ENCODE results near the gene OR13A1. TPM values are rescaled to one million over a fixed set of nuclear protein-coding genes. Genes with fewer than 3 reads are reported as not detected.
"Not testable (repeated sequence)": the region's sequence is repeated elsewhere in the genome, so short reads cannot be mapped to it uniquely, and the experiment has no call there.

The OR13A1 gene
- total RNA-seq, 1 donor from 2014 or later: not detected

- H3K9me3 Mint-ChIP-seq; DNase-seq (ENCODE audit: low spot score); intact Hi-C loops (cut with micrococcal nuclease); H3K4me3 Mint-ChIP-seq; H3K27ac Mint-ChIP-seq; H3K4me1 Mint-ChIP-seq (ENCODE audit: low read depth); H3K36me3 Mint-ChIP-seq (ENCODE audit: low read depth): not testable (repeated sequence)
- peaks cover 27% of the 10 kb centered on the region for H3K27me3 Mint-ChIP-seq (ENCODE audit: insufficient read depth)
Observed at GRCh38 chr10:45276146-45276545, 39.3 kb downstream of the OR13A1 start.

GRCh38 chr10:45274364-45274763, 41.0 kb downstream of the OR13A1 start:
- Mint-ChIP-seq H3K36me3 (ENCODE audit: low read depth) (no peaks in the 10 kb centered on the region), H3K27ac (no peak overlapping the region)

GRCh38 chr10:45267777-45268176, 47.6 kb downstream of the OR13A1 start:
- DNase-seq (ENCODE audit: low spot score); H3K4me3 Mint-ChIP-seq; H3K27ac Mint-ChIP-seq; H3K9me3 Mint-ChIP-seq; H3K4me1 Mint-ChIP-seq (ENCODE audit: low read depth); H3K36me3 Mint-ChIP-seq (ENCODE audit: low read depth); intact Hi-C loops (cut with micrococcal nuclease): not testable (repeated sequence)
- H3K27me3 Mint-ChIP-seq (ENCODE audit: insufficient read depth): peaks cover 30% of the 10 kb centered on the region

More at GRCh38 chr10:45274364-45274763, 41.0 kb downstream of the OR13A1 start:
- Mint-ChIP-seq H3K4me1 (ENCODE audit: low read depth) (no peaks in the 10 kb centered on the region), H3K4me3 (no peak overlapping the region), H3K27me3 (ENCODE audit: insufficient read depth) (peaks cover 27% of the 10 kb centered on the region), H3K9me3 (no peaks in the 10 kb centered on the region)
- intact Hi-C loops (cut with micrococcal nuclease): no loop called here
- no peak for DNase-seq (ENCODE audit: low spot score)

GRCh38 chr10:45265996-45266395, 49.4 kb downstream of the OR13A1 start:
- Mint-ChIP-seq H3K9me3 (no peaks in the 10 kb centered on the region), H3K27ac (no peak overlapping the region), H3K36me3 (ENCODE audit: low read depth) (no peaks in the 10 kb centered on the region), H3K4me1 (ENCODE audit: low read depth) (no peaks in the 10 kb centered on the region), H3K4me3 (no peak overlapping the region), H3K27me3 (ENCODE audit: insufficient read depth) (peaks cover 32% of the 10 kb centered on the region)
- intact Hi-C loops (cut with micrococcal nuclease): no loop called here
- no peak for DNase-seq (ENCODE audit: low spot score)

- no peak for DNase-seq (ENCODE audit: low spot score)
- Mint-ChIP-seq H3K9me3 (no peaks in the 10 kb centered on the region), H3K36me3 (ENCODE audit: low read depth) (no peaks in the 10 kb centered on the region), H3K27ac (no peak overlapping the region), H3K4me1 (ENCODE audit: low read depth) (no peaks in the 10 kb centered on the region), H3K4me3 (no peak overlapping the region), H3K27me3 (ENCODE audit: insufficient read depth) (peaks cover 27% of the 10 kb centered on the region)
- intact Hi-C loops (cut with micrococcal nuclease): no loop called here
Observed at GRCh38 chr10:45261946-45262345, 53.5 kb downstream of the OR13A1 start.

- Mint-ChIP-seq H3K36me3 (ENCODE audit: low read depth) (no peaks in the 10 kb centered on the region), H3K27ac (no peak overlapping the region), H3K27me3 (ENCODE audit: insufficient read depth) (peaks cover 25% of the 10 kb centered on the region), H3K4me1 (ENCODE audit: low read depth) (no peaks in the 10 kb centered on the region), H3K9me3 (no peaks in the 10 kb centered on the region), H3K4me3 (no peak overlapping the region)
- no peak for DNase-seq (ENCODE audit: low spot score)
- intact Hi-C loops (cut with micrococcal nuclease): no loop called here
Observed at GRCh38 chr10:45261243-45261775, 54.1 kb downstream of the OR13A1 start.

- peaks cover 25% of the 10 kb centered on the region for H3K27me3 Mint-ChIP-seq (ENCODE audit: insufficient read depth)
- H3K27ac Mint-ChIP-seq; H3K36me3 Mint-ChIP-seq (ENCODE audit: low read depth); H3K4me1 Mint-ChIP-seq (ENCODE audit: low read depth); DNase-seq (ENCODE audit: low spot score); intact Hi-C loops (cut with micrococcal nuclease); H3K9me3 Mint-ChIP-seq; H3K4me3 Mint-ChIP-seq: not testable (repeated sequence)
Observed at GRCh38 chr10:45260635-45261034, 54.8 kb downstream of the OR13A1 start.

GRCh38 chr10:45259786-45260495, 55.5 kb downstream of the OR13A1 start:
- H3K9me3 Mint-ChIP-seq; H3K36me3 Mint-ChIP-seq (ENCODE audit: low read depth); H3K27ac Mint-ChIP-seq; H3K4me1 Mint-ChIP-seq (ENCODE audit: low read depth); H3K4me3 Mint-ChIP-seq; DNase-seq (ENCODE audit: low spot score); intact Hi-C loops (cut with micrococcal nuclease): not testable (repeated sequence)
- peaks cover 25% of the 10 kb centered on the region for H3K27me3 Mint-ChIP-seq (ENCODE audit: insufficient read depth)

GRCh38 chr10:45257600-45257999, 57.8 kb downstream of the OR13A1 start:
- Mint-ChIP-seq H3K9me3 (no peaks in the 10 kb centered on the region), H3K27me3 (ENCODE audit: insufficient read depth) (peaks cover 19% of the 10 kb centered on the region), H3K27ac (no peak overlapping the region), H3K4me1 (ENCODE audit: low read depth) (peaks cover 15% of the 10 kb centered on the region), H3K36me3 (ENCODE audit: low read depth) (no peaks in the 10 kb centered on the region), H3K4me3 (no peak overlapping the region)
- intact Hi-C loops (cut with micrococcal nuclease): no loop called here
- DNase-seq (ENCODE audit: low spot score): no peak

- no peak for DNase-seq (ENCODE audit: low spot score)
- Mint-ChIP-seq H3K9me3 (no peaks in the 10 kb centered on the region), H3K27ac (no peak overlapping the region), H3K27me3 (ENCODE audit: insufficient read depth) (peaks cover 9% of the 10 kb centered on the region), H3K4me1 (ENCODE audit: low read depth) (peaks cover 19% of the 10 kb centered on the region), H3K4me3 (no peak overlapping the region), H3K36me3 (ENCODE audit: low read depth) (no peaks in the 10 kb centered on the region)
- intact Hi-C loops (cut with micrococcal nuclease): no loop called here
Observed at GRCh38 chr10:45256246-45256645, 59.2 kb downstream of the OR13A1 start.

GRCh38 chr10:45255706-45256105, 59.7 kb downstream of the OR13A1 start:
- no peak overlapping the region for H3K27ac Mint-ChIP-seq
- peaks cover 8% of the 10 kb centered on the region for H3K27me3 Mint-ChIP-seq (ENCODE audit: insufficient read depth)
- H3K4me1 Mint-ChIP-seq (ENCODE audit: low read depth): peaks cover 24% of the 10 kb centered on the region
- H3K9me3 Mint-ChIP-seq: no peaks in the 10 kb centered on the region
- no peak overlapping the region for H3K4me3 Mint-ChIP-seq
- H3K36me3 Mint-ChIP-seq (ENCODE audit: low read depth): no peaks in the 10 kb centered on the region
- DNase-seq (ENCODE audit: low spot score): no peak
- intact Hi-C loops (cut with micrococcal nuclease): no loop called here

- H3K9me3 Mint-ChIP-seq: no peaks in the 10 kb centered on the region
- no peak for DNase-seq (ENCODE audit: low spot score)
- no peak overlapping the region for H3K4me3 Mint-ChIP-seq
- H3K4me1 Mint-ChIP-seq (ENCODE audit: low read depth): peaks cover 32% of the 10 kb centered on the region
- peaks cover 8% of the 10 kb centered on the region for H3K27me3 Mint-ChIP-seq (ENCODE audit: insufficient read depth)
- H3K27ac Mint-ChIP-seq: no peak overlapping the region
- intact Hi-C loops (cut with micrococcal nuclease): loop anchor here (5.0 kb wide), 1 partner anchor 772 kb away; no protein-coding TSS in a partner anchor
- H3K36me3 Mint-ChIP-seq (ENCODE audit: low read depth): no peaks in the 10 kb centered on the region
Observed at GRCh38 chr10:45254892-45255291, 60.5 kb downstream of the OR13A1 start.

GRCh38 chr10:45253183-45253914, 62.1 kb downstream of the OR13A1 start:
- Mint-ChIP-seq H3K27me3 (ENCODE audit: insufficient read depth) (peaks cover 13% of the 10 kb centered on the region), H3K27ac (no peak overlapping the region), H3K9me3 (no peaks in the 10 kb centered on the region), H3K4me3 (no peak overlapping the region), H3K36me3 (ENCODE audit: low read depth) (no peaks in the 10 kb centered on the region), H3K4me1 (ENCODE audit: low read depth) (peaks cover 33% of the 10 kb centered on the region)
- DNase-seq (ENCODE audit: low spot score): no peak
- intact Hi-C loops (cut with micrococcal nuclease): loop anchor here (1.0 to 5.0 kb wide), 3 partner anchors 217 to 774 kb away; no protein-coding TSS in a partner anchor

Data from activated T-helper 1 cell treated with anti-CD3 and anti-CD28 coated beads, Interleukin-12 subunit alpha, Interleukin-12 subunit beta, Interleukin-2, Interleukin-4 antibody, amounts not matched to agents 30 ng/mL and 10 ng/mL and 1 ng/mL, durations not matched to agents 14 hours and 24 hours and 36 hours (primary cell).